HL-60/S4 treated with phorbol 12-myristate 13-acetate at 8.2 ng/mL for 4 days and 3 days (cell line): Measurements from ENCODE around the gene DAAM2.

Experiments
- in situ Hi-C: fragments of 300-500 bp; cut with MboI; formaldehyde crosslinking; loops from 2 replicates; pipeline ENCODE4 v1.15.0; 2022; ENCODE audit warnings: low sequenced_read_pairs

DAAM2 gene

GRCh38 chr6:39881851-39882530, 89.8 kb downstream of the DAAM2 start:
- in situ Hi-C loops = no loop called here

DNA sequence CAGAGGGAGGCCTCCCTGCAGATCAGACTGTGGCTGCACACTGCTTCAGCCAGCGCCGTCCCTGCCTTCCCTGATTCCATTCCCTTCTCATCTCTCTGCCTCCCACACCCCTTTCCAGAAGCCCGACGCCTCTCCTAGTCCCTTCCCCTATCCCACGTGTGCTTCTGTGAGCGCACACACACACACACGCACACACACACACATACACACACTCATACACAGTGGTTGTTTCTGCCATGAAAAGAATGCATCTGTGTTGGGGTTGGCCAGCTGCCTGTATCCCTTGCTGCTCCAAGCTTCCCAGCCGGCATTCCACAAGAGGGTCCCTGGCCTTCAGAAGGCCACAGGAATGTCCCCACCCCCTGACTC, 90.3 kb downstream of the DAAM2 start:
- in situ Hi-C loops = no loop called here

GRCh38 chr6:39884696-39885095, 92.5 kb downstream of the DAAM2 start:
- in situ Hi-C loops = no loop called here

- in situ Hi-C loops = no loop called here
Observed at GRCh38 chr6:39885691-39886090, 93.5 kb downstream of the DAAM2 start.

DNA sequence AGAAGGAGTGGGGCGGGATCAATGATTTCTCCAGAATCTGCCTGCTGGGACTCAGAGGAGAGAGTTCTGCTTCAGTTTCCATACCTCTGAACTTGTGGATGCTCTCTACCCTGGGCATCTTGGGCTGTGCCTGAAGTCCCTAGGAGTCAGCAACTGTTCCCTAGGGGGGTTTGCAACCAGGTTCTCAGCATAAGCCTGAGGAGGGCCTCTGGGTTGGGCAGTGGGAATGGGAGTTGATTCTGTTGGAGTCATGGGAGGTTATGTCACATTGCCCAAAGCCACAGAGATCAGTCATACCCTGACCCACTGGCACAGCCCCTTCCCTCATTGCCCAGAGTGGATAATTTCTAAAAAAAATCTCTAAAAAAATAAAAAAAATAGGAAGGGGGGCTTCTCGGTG, 94.7 kb downstream of the DAAM2 start:
- in situ Hi-C loops = no loop called here

DNA sequence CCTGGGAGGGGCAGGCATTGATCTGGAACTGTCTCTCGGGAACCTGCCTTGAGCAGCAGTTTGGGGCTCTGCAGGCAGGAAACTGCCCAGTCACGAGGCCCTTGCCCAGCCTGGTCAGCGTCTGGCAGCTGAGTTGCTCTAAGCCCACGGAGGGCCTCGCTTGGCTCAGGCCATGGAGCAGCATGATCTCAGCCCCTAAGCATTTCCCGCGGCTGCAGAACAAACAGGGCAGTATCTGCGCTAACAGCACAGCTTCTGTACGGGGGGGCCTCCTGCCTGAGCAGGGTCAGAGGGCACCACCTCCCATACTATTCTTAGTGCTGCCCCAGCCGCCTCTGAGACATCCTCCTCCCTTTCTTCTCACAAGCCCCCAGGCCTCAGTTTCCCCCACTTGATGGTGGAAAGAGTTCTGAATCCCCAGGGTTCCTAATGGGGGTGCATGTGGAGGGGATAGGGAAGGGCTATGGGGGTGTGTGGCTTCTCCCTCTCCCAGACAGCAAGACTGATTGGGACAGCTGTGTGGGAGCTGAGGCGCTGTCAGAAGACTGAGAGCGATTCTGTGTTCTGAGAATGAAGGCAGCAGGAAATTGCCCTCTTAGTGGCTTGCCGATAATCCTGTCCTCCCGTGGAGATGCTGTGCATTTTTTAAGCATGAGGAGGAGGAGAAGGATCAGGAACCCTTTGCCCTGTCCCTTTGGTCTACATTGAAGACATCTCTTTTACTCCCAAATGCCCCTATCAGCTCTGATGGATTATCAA, 95.7 kb downstream of the DAAM2 start:
- in situ Hi-C loops = no loop called here

DNA sequence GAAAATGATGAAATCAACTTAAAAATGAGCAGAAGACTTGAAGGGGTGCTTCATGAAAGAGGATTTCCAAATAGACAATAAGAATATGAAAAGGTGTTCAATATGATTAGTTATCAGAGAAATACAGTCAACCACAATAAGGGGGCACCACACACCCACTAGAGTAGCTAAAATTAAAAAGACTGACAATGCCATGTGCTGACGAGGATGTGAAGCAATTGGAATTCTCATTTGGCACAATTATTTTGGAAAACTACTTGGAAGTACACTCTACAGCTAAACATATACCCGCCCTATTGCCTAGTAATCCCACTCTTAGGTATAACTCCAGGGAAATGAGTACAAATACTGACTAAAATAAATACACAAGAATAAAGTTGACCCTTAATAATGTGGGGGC, 97.1 kb downstream of the DAAM2 start:
- in situ Hi-C loops = no loop called here

- in situ Hi-C loops = no loop called here
Observed at GRCh38 chr6:39891353-39891752, 99.2 kb downstream of the DAAM2 start.

- in situ Hi-C loops = no loop called here
Observed at GRCh38 chr6:39891976-39892375, 99.8 kb downstream of the DAAM2 start.

DNA sequence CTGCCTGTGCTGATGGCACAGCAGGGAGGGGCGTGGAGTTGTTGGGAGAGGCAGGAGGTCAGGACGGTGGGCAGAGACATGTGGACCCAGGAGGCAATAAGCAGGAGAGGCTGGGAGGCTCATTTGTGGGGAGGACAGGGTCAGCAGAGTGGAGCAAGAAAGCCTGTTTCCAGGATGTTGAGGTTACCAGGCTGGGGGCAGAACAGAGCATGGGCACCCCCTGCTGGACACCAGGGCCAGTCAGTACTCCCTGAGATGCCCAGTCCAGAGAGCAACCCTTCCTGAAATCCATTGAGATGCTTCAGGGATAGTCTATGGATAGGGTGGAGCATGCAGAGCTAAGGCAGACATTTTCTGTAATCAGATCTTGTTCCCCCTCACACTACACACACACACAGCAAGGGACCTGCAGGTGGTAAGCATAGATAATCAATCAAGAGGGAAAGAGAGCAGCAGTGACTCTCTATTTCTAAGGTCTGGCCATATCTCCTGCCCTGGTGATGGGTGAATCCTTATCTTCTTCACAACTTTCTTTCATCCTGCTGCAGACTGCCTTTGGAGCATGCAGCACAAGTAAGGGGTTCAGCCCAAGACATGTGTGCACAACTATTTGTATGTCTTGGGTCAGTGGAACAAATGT, 100.4 kb downstream of the DAAM2 start:
- in situ Hi-C loops = no loop called here

GRCh38 chr6:39893286-39893685, 101.1 kb downstream of the DAAM2 start:
- in situ Hi-C loops = no loop called here

DNA sequence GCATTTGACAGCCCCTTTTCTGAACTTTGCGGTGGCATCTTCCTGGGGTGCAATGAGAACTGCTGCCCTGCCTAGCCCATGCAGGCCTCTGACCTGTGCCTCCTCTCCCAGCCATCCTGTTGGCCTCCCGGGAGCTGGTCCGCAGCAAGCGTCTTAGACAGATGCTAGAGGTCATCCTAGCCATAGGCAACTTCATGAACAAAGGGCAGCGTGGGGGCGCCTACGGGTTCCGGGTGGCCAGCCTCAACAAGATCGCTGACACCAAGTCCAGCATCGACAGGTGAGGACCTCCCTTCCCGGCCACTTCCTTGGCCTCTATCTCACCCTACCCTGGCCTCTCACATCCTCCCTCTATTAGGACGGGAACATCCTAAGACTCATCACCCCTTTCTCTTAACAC, 104.5 kb downstream of the DAAM2 start:
- in situ Hi-C loops = no loop called here

DNA sequence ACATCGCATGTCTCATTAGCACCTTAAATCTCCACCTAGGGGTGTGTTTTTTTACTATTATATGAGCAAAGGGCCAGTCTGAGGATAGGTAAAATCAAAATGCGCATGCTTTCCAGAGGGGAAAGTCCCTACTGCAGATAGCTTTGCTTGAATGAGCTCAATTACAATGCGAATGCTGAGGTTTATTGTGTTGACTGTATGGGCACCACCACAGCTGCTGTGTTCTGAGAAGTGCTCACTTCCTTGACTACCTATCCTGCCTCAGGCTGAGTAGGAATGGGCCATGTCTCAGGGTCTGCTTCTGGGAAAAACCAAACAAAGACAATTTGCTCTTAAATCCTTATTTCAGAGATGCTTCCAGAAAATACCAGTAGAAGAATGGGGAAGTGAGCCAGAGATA, 105.5 kb downstream of the DAAM2 start:
- in situ Hi-C loops = no loop called here

GRCh38 chr6:39898625-39899024, 106.4 kb downstream of the DAAM2 start:
- in situ Hi-C loops = no loop called here

DNA sequence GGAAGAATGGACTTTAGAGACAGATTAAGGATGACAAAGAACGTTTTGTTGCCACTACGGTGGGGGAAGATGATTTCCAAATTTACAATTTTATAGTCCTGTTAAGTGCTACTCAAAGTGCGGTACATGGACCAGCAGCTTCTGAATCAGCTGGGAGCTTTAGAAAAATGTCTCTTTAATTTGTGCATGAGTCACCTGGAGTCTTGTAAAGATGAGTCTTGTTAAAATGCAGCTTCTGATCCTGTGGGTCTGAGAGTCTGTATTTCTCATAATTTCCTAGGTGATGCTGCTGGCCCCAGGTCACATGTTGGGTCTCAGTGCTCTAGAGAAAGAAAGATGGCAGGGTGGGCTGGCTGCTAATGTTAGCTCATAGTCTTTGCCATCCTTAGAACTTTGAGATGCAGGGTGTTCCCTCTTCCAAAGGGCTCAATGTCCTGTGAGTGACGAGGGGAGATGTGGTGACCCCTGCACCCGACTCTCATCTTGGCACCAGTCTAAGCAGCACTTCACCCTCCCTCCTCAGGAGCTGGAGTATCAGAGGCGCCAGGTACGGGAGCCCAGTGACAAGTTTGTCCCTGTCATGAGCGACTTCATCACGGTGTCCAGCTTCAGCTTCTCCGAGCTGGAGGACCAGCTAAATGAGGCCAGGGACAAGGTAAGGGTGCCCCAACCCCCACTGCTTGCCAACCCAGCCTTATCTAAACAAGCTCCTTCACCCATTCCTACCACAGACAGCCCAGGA, 107.5 kb downstream of the DAAM2 start:
- in situ Hi-C loops = no loop called here

- in situ Hi-C loops = no loop called here
Observed at GRCh38 chr6:39901116-39901655, 109.0 kb downstream of the DAAM2 start.

DNA sequence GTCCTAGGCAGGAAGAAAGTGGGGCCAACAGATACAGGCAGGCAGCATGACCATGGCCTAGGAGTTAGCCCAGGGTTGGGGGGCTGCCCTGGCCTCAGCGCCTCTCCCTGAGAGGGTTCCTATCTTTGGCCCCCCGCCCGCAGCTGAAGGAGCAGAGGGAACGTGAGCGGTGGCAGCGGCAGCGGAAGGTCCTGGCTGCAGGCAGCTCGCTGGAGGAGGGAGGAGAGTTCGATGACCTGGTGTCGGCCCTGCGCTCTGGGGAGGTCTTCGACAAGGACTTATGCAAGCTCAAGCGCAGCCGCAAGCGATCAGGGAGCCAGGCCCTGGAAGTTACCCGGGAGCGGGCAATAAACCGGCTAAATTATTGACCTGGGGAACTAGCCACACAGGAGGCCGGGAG, 109.5 kb downstream of the DAAM2 start:
- in situ Hi-C loops = no loop called here

DNA sequence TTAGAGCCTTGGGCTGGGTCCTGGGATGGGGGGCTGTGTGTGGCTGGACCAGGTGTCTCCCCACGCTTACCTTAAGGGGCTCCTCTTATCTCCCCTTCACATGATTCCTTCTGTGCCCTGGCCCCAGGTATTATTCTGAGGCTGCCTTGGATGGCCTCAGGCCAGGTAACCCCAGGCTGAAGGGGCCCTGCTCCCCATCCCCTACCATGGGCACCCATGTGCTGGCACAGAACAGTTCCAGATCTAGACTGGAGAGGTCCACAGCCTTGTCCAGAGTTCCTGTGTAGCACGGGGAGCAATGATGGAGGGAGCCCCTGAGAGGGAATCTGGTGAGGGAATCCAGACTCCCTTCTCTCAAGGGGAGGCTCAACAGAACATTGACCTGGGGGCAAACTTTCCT, 110.0 kb downstream of the DAAM2 start:
- in situ Hi-C loops = no loop called here

- in situ Hi-C loops = no loop called here
Observed at GRCh38 chr6:39902786-39903465, 110.8 kb downstream of the DAAM2 start.

DNA sequence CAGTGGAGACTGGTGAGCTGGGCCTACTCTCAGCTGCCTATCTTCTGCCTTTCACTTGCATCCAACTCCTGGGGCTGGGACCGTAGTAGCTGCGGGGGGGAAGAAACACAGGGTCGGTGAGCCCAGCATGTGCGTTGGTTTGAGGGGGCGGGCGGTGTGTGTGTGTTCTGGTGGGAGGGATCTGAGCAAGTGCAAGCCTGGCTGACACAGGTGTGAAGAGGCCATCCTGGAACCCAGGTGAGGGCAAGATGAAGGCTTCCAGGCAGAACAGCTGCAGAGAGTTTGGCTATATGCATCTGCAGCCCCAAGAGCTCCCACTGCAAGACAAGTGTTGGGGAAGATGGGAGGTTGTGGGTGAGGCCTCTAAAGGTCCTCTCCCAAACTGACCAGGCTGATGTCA, 111.5 kb downstream of the DAAM2 start:
- in situ Hi-C loops = no loop called here
